ENCODE data around the gene TIPRL. TPM values are rescaled to one million over a fixed set of nuclear protein-coding genes. Genes with fewer than 3 reads are reported as not detected.
A peak's percentile ranks its signal among the peaks of the same experiment; 100 is the strongest.

TIPRL gene
- total and polyA plus RNA-seq, 9 of the 15 experiments (the other 6 are each of a cell fraction or from before 2014, with no cell fraction given): 41.4 to 90.2 (median 69.9) TPM

- in situ Hi-C loops (cut with MboI): no loop called here
- Histone ChIP-seq H4K20me1 (replicated peaks; ENCODE audit: control insufficient read depth, insufficient read depth, low read length) (no peaks in the 10 kb centered on the region), H3K27ac (ENCODE audit: extremely low read depth, low read depth, low read length) (no peak overlapping the region), H3K4me2 (ENCODE audit: insufficient read depth, low read length) (no peak overlapping the region), H3K4me1 (replicated peaks in 1 of 2; ENCODE audit: control insufficient read depth in 2 of 2, insufficient read depth in 2 of 2, low read length in 2 of 2) (peaks cover 0 to 10% of the 10 kb centered on the region in 2 experiments; a peak in 3 of 5 replicates), H3K4me3 (no peak overlapping the region), H2AFZ (ENCODE audit: low read depth, low read length) (peak overlapping the region; percentile 25; the same call in 1 of the 2 replicates), H3K79me2 (ENCODE audit: control insufficient read depth, insufficient read depth, low read length) (no peaks in the 10 kb centered on the region), H3K27me3 (ENCODE audit: control insufficient read depth in 2 of 2, insufficient read depth in 2 of 2, low read length in 2 of 2) (no peaks in the 10 kb centered on the region), H3K9me3 (replicated peaks; ENCODE audit: control insufficient read depth, insufficient read depth, low read depth, low read length) (no peaks in the 10 kb centered on the region), H3K9ac (ENCODE audit: insufficient read depth in 1 of 2, low read depth in 2 of 2, low read length in 2 of 2) (no peak overlapping the region), H3K9me1 (ENCODE audit: control insufficient read depth, insufficient read depth, low read length) (no peaks in the 10 kb centered on the region), H3K36me3 (ENCODE audit: control insufficient read depth, insufficient read depth, low read length) (no peaks in the 10 kb centered on the region)
- DNase-seq (ENCODE audit: extremely low read depth in 1 of 4, low spot score in 3 of 4) (no peak), FAIRE-seq (no peak), ATAC-seq (no peak)
- ChIA-PET CTCF (ENCODE audit: low intra/inter-chr PET ratio) (no interaction called here), POLR2A (no interaction called here)
- 79% methylated on average over 11 of the region's 11 CpGs for WGBS (ENCODE audit: insufficient coverage, low coverage, missing lambda C conversion rate)
- intact Hi-C loops (cut with micrococcal nuclease): loop anchor here (5.0 kb wide), 1 partner anchor 54 kb away; no protein-coding TSS in a partner anchor
- BruUV-seq (replicated peaks): no TSS peak
- TF ChIP-seq FOSL1 (tag; conservative IDR thresholded peaks at IDR 0.05) (peak; percentile 57), PREB (CRISPR knock-in tag; IDR thresholded peaks at IDR 0.05) (no peak), ZNF644 (tag; IDR thresholded peaks at IDR 0.05; ENCODE audit: low read depth) (no peak), GATA2 (CRISPR knock-in tag; IDR thresholded peaks at IDR 0.05) (no peak), HSF4 (CRISPR knock-in tag; IDR thresholded peaks at IDR 0.05; ENCODE audit: borderline replicate concordance) (no peak), SMARCE1 (IDR thresholded peaks at IDR 0.05) (peak; percentile 36; the same call in 1 of the 2 replicates), GATAD2B (IDR thresholded peaks at IDR 0.05; ENCODE audit: borderline replicate concordance) (no peak), E2F5 (CRISPR knock-in tag; IDR thresholded peaks at IDR 0.05) (no peak), ZNF584 (CRISPR knock-in tag; IDR thresholded peaks at IDR 0.05; ENCODE audit: low read depth) (no peak), RB1 (IDR thresholded peaks at IDR 0.05; ENCODE audit: low read depth) (no peak), DPF2 (IDR thresholded peaks at IDR 0.05) (0 out of 2 replicates have a peak, but pooled peaks have one; percentile 33), ADNP (tag; IDR thresholded peaks at IDR 0.05) (0 out of 2 replicates have a peak, but pooled peaks have one; percentile 43), JUND (IDR thresholded peaks at IDR 0.05; ENCODE audit: borderline replicate concordance, low read depth, low read length) (0 out of 2 replicates have a peak, but pooled peaks have one; percentile 6), JUND (tag; IDR thresholded peaks at IDR 0.05; ENCODE audit: borderline replicate concordance, low read depth, low read length) (no peak; the same call in 2 of the 3 replicates), HDAC6 (IDR thresholded peaks at IDR 0.05; ENCODE audit: low read depth, low read length) (no peak), PPARD (CRISPR knock-in tag; IDR thresholded peaks at IDR 0.05) (no peak), KAT7 (CRISPR knock-in tag; IDR thresholded peaks at IDR 0.05; ENCODE audit: borderline replicate concordance) (no peak), ZNF639 (CRISPR knock-in tag; conservative IDR thresholded peaks at IDR 0.05 in 1 of 2, IDR thresholded peaks at IDR 0.05 in 1 of 2) (no peak), SNRNP70 (optimal IDR thresholded peaks at IDR 0.05; ENCODE audit: low read depth, low read length) (no peak)
Measured at GRCh38 chr1:168146626-168147025, 32.1 kb upstream of the TIPRL start.
